Central memory CD8-positive, alpha-beta T cell (primary cell): Measurements from ENCODE around the gene CAMK2B.

Experiments
- ATAC-seq: fragments of 150-1000 bp; cut with Tn5 transposase; replicated peaks from 2 replicates; pipeline ENCODE4 v1.10.0; 2022; ENCODE audit warnings: mild to moderate bottlenecking, moderate FRiP score, moderate number of reproducible peaks; ENCODE audit not compliant: poor library complexity, severe bottlenecking; ENCODE audit errors: extremely low read depth
- DNase-seq, 2 donors: peaks; one replicate each; pipeline ENCODE4 v3.0.0; 2021; ENCODE audit warnings: low spot score in 2 of 2
- H3K27ac Mint-ChIP-seq: one replicate; pipeline ENCODE4 v1.8.0; 2022; ENCODE audit warnings: low read depth, mild to moderate bottlenecking, moderate library complexity, mixed read lengths
- H3K27me3 Mint-ChIP-seq: one replicate; pipeline ENCODE4 v1.8.0; 2022; ENCODE audit warnings: mixed read lengths
- H3K36me3 Mint-ChIP-seq: one replicate; pipeline ENCODE4 v1.8.0; 2022; ENCODE audit warnings: mild to moderate bottlenecking, moderate library complexity, mixed read lengths; ENCODE audit not compliant: insufficient read depth
- H3K4me1 Mint-ChIP-seq: one replicate; pipeline ENCODE4 v1.8.0; 2022; ENCODE audit warnings: mixed read lengths
- H3K4me3 Mint-ChIP-seq: one replicate; pipeline ENCODE4 v1.8.0; 2022; ENCODE audit warnings: mild to moderate bottlenecking, moderate library complexity, mixed read lengths
- H3K9me3 Mint-ChIP-seq: one replicate; pipeline ENCODE4 v1.8.0; 2022; ENCODE audit warnings: mixed read lengths

The CAMK2B gene

GRCh38 chr7:44193011-44193802 is 132.2 kb downstream of the CAMK2B start:
- H3K4me3 Mint-ChIP-seq = no peak overlapping the region
- DNase-seq = no peak
- H3K4me1 Mint-ChIP-seq = no peaks in the 10 kb centered on the region
- H3K27me3 Mint-ChIP-seq = peaks cover 55% of the 10 kb centered on the region
- H3K9me3 Mint-ChIP-seq = no peaks in the 10 kb centered on the region
- H3K36me3 Mint-ChIP-seq = no peaks in the 10 kb centered on the region
- H3K27ac Mint-ChIP-seq = no peak overlapping the region
- no peak for ATAC-seq

- Mint-ChIP-seq H3K9me3 (no peaks in the 10 kb centered on the region), H3K27ac (no peak overlapping the region), H3K27me3 (peaks cover 43% of the 10 kb centered on the region), H3K4me1 (no peaks in the 10 kb centered on the region), H3K4me3 (no peak overlapping the region), H3K36me3 (no peaks in the 10 kb centered on the region)
- DNase-seq (no peak), ATAC-seq (no peak)
Observed at GRCh38 chr7:44191171-44191570, 134.2 kb downstream of the CAMK2B start.

- H3K27ac Mint-ChIP-seq = no peak overlapping the region
- ATAC-seq (no peak), DNase-seq (no peak)
- H3K36me3 Mint-ChIP-seq = no peaks in the 10 kb centered on the region
- no peak overlapping the region for H3K4me3 Mint-ChIP-seq
- H3K27me3 Mint-ChIP-seq = peaks cover 43% of the 10 kb centered on the region
- no peaks in the 10 kb centered on the region for H3K4me1 Mint-ChIP-seq
- H3K9me3 Mint-ChIP-seq = no peaks in the 10 kb centered on the region
Observed at GRCh38 chr7:44189993-44190872, 135.2 kb downstream of the CAMK2B start.

- no peaks in the 10 kb centered on the region for H3K9me3 Mint-ChIP-seq
Observed at GRCh38 chr7:44189286-44189992, 136.0 kb downstream of the CAMK2B start, which contains the start of gene GCK. Gene GCK, minus strand, starts transcription at chr7:44189439. Its CDS starts 486 bp downstream, at chr7:44188953.

GRCh38 chr7:44188480-44189225 is 136.7 kb downstream of the CAMK2B start:
- H3K36me3 Mint-ChIP-seq = no peaks in the 10 kb centered on the region
- no peak overlapping the region for H3K27ac Mint-ChIP-seq
- H3K27me3 Mint-ChIP-seq = peaks cover 33% of the 10 kb centered on the region
- ATAC-seq (no peak), DNase-seq (no peak)
- no peak overlapping the region for H3K4me3 Mint-ChIP-seq
- H3K9me3 Mint-ChIP-seq = no peaks in the 10 kb centered on the region
- H3K4me1 Mint-ChIP-seq = no peaks in the 10 kb centered on the region

More at GRCh38 chr7:44189286-44189992, 136.0 kb downstream of the CAMK2B start, which contains the start of gene GCK:
- Mint-ChIP-seq H3K36me3 (no peaks in the 10 kb centered on the region), H3K4me3 (no peak within 1 kb of the TSS), H3K27ac (no peak within 1 kb of the TSS), H3K4me1 (no peaks in the 10 kb centered on the region), H3K27me3 (peaks cover 41% of the 10 kb centered on the region)
- DNase-seq = no peak
- ATAC-seq = no peak

- no peak overlapping the region for H3K4me3 Mint-ChIP-seq
- H3K27ac Mint-ChIP-seq = no peak overlapping the region
- no peaks in the 10 kb centered on the region for H3K9me3 Mint-ChIP-seq
- peaks cover 3% of the 10 kb centered on the region for H3K36me3 Mint-ChIP-seq
- no peaks in the 10 kb centered on the region for H3K4me1 Mint-ChIP-seq
- ATAC-seq = no peak
- H3K27me3 Mint-ChIP-seq = peaks cover 25% of the 10 kb centered on the region
- DNase-seq = no peak
Observed at GRCh38 chr7:44187636-44188416, 137.6 kb downstream of the CAMK2B start.

- DNase-seq = no peak
- no peaks in the 10 kb centered on the region for H3K4me1 Mint-ChIP-seq
- peaks cover 3% of the 10 kb centered on the region for H3K36me3 Mint-ChIP-seq
- no peak overlapping the region for H3K4me3 Mint-ChIP-seq
- H3K27ac Mint-ChIP-seq = no peak overlapping the region
- no peak for ATAC-seq
- peaks cover 26% of the 10 kb centered on the region for H3K27me3 Mint-ChIP-seq
- H3K9me3 Mint-ChIP-seq = no peaks in the 10 kb centered on the region
Observed at GRCh38 chr7:44186736-44187135, 138.7 kb downstream of the CAMK2B start.

GRCh38 chr7:44185729-44186128 is 139.7 kb downstream of the CAMK2B start:
- Mint-ChIP-seq H3K4me1 (no peaks in the 10 kb centered on the region), H3K4me3 (no peak overlapping the region), H3K9me3 (no peaks in the 10 kb centered on the region), H3K36me3 (peaks cover 3% of the 10 kb centered on the region), H3K27ac (no peak overlapping the region), H3K27me3 (peaks cover 28% of the 10 kb centered on the region)
- DNase-seq (no peak), ATAC-seq (no peak)

GRCh38 chr7:44184873-44185446 is 140.4 kb downstream of the CAMK2B start:
- DNase-seq (no peak), ATAC-seq (no peak)
- Mint-ChIP-seq H3K27ac (no peak overlapping the region), H3K36me3 (peaks cover 3% of the 10 kb centered on the region), H3K27me3 (peaks cover 28% of the 10 kb centered on the region), H3K4me3 (no peak overlapping the region), H3K4me1 (no peaks in the 10 kb centered on the region), H3K9me3 (no peaks in the 10 kb centered on the region)

- DNase-seq = no peak
- no peaks in the 10 kb centered on the region for H3K9me3 Mint-ChIP-seq
- peaks cover 3% of the 10 kb centered on the region for H3K36me3 Mint-ChIP-seq
- no peak for ATAC-seq
- H3K4me3 Mint-ChIP-seq = no peak overlapping the region
- peaks cover 34% of the 10 kb centered on the region for H3K27me3 Mint-ChIP-seq
- H3K27ac Mint-ChIP-seq = no peak overlapping the region
- H3K4me1 Mint-ChIP-seq = no peaks in the 10 kb centered on the region
Observed at GRCh38 chr7:44184206-44184872, 141.1 kb downstream of the CAMK2B start.

- Mint-ChIP-seq H3K36me3 (peaks cover 3% of the 10 kb centered on the region), H3K4me3 (no peak overlapping the region), H3K27me3 (peaks cover 44% of the 10 kb centered on the region), H3K9me3 (no peaks in the 10 kb centered on the region), H3K27ac (no peak overlapping the region), H3K4me1 (no peaks in the 10 kb centered on the region)
- no peak for DNase-seq
- no peak for ATAC-seq
Observed at GRCh38 chr7:44183386-44183785, 142.0 kb downstream of the CAMK2B start.
